PFSK-1 (cell line): Measurements from ENCODE around the gene PGM3.

Source experiments
- FOXP2 ChIP-seq: optimal IDR thresholded peaks from 2 replicates; pipeline ENCODE3; 2011; ENCODE audit warnings: borderline replicate concordance, control low read depth, inconsistent platforms; ENCODE audit not compliant: insufficient read depth; ENCODE audit errors: extremely low read length, extremely low read depth
- POLR2AphosphoS5 ChIP-seq: IDR thresholded peaks from 2 replicates; pipeline ENCODE4 v1.6.1; 2012; ENCODE audit warnings: low read depth, mild to moderate bottlenecking, control low read depth, low read length, moderate library complexity
- REST ChIP-seq, 2 experiments: IDR thresholded peaks; 2 replicates each; pipeline versions ENCODE4 v1.6.1 to v1.8.0; 2011 to 2012; ENCODE audit warnings: low read depth in 2 of 2, low read length in 2 of 2, control low read depth in 1 of 2, inconsistent platforms in 1 of 2, mild to moderate bottlenecking in 1 of 2, moderate library complexity in 1 of 2; ENCODE audit not compliant: insufficient read depth in 1 of 2
- SIN3A ChIP-seq: IDR thresholded peaks from 2 replicates; pipeline ENCODE4 v1.6.1; 2012; ENCODE audit warnings: mild to moderate bottlenecking, low read length, moderate library complexity, borderline replicate concordance; ENCODE audit not compliant: insufficient read depth
- TAF1 ChIP-seq: IDR thresholded peaks from 2 replicates; pipeline ENCODE4 v1.6.1; 2012; ENCODE audit warnings: low read length, control low read depth, borderline replicate concordance; ENCODE audit not compliant: insufficient read depth

The PGM3 gene

GRCh38 chr6:83126223-83126622, 66.8 kb downstream of the PGM3 start:
- TF ChIP-seq POLR2AphosphoS5 = no peak
- no peak for TF ChIP-seq TAF1
- no peak for TF ChIP-seq FOXP2
- no peak for TF ChIP-seq SIN3A
- no peak for TF ChIP-seq REST (IDR thresholded peaks at IDR 0.05; ENCODE audit: insufficient read depth in 1 of 2, low read depth in 2 of 2, low read length in 2 of 2)

DNA sequence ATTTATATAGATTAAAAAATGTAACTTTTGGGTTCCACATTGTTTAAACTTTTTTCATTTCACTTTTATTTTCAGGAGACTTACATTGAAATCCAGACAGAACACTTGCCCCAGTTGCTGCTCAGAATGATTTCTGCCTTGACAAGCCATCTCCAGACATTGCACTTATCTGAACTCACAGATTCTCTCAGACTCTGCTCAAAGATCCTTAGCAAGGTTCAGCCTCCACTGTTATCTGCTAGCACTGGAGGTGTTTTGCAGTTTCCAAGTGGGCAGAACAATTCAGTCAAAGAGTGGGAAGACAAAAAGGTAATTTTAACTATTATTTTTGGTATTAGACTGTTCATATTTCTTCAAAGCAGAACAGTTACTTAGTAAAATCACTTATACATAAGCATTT, 67.6 kb downstream of the PGM3 start:
- TF ChIP-seq POLR2AphosphoS5 (no peak), TAF1 (no peak), REST (IDR thresholded peaks at IDR 0.05; ENCODE audit: insufficient read depth in 1 of 2, low read depth in 2 of 2, low read length in 2 of 2) (no peak), SIN3A (no peak), FOXP2 (no peak)

GRCh38 chr6:83124553-83124952, 68.5 kb downstream of the PGM3 start:
- TF ChIP-seq TAF1 = no peak
- TF ChIP-seq POLR2AphosphoS5 = no peak
- no peak for TF ChIP-seq REST (IDR thresholded peaks at IDR 0.05; ENCODE audit: insufficient read depth in 1 of 2, low read depth in 2 of 2, low read length in 2 of 2)
- TF ChIP-seq FOXP2 = no peak
- no peak for TF ChIP-seq SIN3A

- no peak for TF ChIP-seq POLR2AphosphoS5
- TF ChIP-seq TAF1 = no peak
- no peak for TF ChIP-seq SIN3A
- no peak for TF ChIP-seq REST (IDR thresholded peaks at IDR 0.05; ENCODE audit: insufficient read depth in 1 of 2, low read depth in 2 of 2, low read length in 2 of 2)
- no peak for TF ChIP-seq FOXP2
Measured at GRCh38 chr6:83119742-83120300, 73.2 kb downstream of the PGM3 start.

GRCh38 chr6:83117802-83118201, 75.3 kb downstream of the PGM3 start:
- TF ChIP-seq FOXP2 (no peak), SIN3A (no peak), TAF1 (no peak), POLR2AphosphoS5 (no peak), REST (IDR thresholded peaks at IDR 0.05; ENCODE audit: insufficient read depth in 1 of 2, low read depth in 2 of 2, low read length in 2 of 2) (no peak)
